Measurements from ENCODE around the gene ID3. TPM values are rescaled to one million over a fixed set of nuclear protein-coding genes. Genes with fewer than 3 reads are reported as not detected.

Gene ID3
- total and polyA plus RNA-seq, 10 donors, result 49.5 to 122 (median 71.6) TPM

DNA sequence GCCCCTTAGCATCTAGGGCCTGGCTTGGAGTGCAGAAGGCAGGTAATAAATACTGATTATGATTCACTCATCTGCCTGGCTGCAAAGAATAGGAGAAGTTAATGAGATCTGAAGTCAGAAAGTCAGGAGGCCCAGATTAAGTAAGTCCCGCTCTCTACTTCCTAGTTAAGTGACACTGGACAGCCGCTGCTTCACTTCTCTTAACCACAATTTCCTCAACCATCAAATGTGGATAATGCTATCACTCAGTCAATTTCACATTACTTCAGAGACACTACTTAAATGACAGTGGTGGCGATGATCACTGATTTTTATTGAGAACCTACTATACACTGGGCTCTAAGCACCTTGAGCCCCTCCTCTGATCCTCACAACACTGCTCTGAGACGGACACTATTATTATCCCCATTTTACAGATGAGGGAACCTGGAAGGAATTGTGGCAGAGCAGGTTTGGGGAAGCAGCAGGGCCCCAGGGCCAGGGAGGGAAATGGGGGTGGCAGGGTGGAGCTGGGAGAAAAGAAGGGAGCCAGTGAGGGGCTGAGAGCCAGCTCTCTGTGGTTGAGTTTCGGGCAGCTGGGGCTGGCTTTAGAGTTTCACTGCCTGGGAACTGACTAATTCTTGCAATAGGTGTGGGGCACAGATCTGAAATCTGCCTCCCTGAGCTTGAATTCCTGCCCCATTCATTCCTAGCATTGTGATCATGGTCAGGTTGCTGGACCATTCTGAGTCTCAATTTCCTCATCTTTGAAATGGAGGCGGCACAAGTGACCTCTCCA lies 25.9 kb downstream of the ID3 start:
- no peak for DNase-seq
- intact Hi-C loops (cut with DNase I; ENCODE audit: low total_unique reads), result no loop called here
- TF ChIP-seq, protein P1, sequence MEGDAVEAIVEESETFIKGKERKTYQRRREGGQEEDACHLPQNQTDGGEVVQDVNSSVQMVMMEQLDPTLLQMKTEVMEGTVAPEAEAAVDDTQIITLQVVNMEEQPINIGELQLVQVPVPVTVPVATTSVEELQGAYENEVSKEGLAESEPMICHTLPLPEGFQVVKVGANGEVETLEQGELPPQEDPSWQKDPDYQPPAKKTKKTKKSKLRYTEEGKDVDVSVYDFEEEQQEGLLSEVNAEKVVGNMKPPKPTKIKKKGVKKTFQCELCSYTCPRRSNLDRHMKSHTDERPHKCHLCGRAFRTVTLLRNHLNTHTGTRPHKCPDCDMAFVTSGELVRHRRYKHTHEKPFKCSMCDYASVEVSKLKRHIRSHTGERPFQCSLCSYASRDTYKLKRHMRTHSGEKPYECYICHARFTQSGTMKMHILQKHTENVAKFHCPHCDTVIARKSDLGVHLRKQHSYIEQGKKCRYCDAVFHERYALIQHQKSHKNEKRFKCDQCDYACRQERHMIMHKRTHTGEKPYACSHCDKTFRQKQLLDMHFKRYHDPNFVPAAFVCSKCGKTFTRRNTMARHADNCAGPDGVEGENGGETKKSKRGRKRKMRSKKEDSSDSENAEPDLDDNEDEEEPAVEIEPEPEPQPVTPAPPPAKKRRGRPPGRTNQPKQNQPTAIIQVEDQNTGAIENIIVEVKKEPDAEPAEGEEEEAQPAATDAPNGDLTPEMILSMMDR (IDR thresholded peaks at IDR 0.05 in 8 of 11, conservative IDR thresholded peaks at IDR 0.05 in 3 of 11), result no peak
- WGBS, 5 donors, result 45 to 63% (median 52%) methylated on average over 6 of the region's 6 CpGs
- peaks cover 0 to 26% (median 0%) of the 10 kb centered on the region in 7 donors for H3K27me3 ChIP-seq (replicated peaks in 1 of 7)
- peaks cover 18 to 81% (median 56%) of the 10 kb centered on the region in 6 donors for H3K4me1 ChIP-seq
- H3K36me3 ChIP-seq, result no peaks in the 10 kb centered on the region
- H3K27ac ChIP-seq, result peak overlapping the region; percentile 14 to 88 (median 80)
- no peaks in the 10 kb centered on the region for H3K9me3 ChIP-seq
- peak overlapping the region in 1 of 8 donors; percentile 31 for H3K4me3 ChIP-seq

DNA sequence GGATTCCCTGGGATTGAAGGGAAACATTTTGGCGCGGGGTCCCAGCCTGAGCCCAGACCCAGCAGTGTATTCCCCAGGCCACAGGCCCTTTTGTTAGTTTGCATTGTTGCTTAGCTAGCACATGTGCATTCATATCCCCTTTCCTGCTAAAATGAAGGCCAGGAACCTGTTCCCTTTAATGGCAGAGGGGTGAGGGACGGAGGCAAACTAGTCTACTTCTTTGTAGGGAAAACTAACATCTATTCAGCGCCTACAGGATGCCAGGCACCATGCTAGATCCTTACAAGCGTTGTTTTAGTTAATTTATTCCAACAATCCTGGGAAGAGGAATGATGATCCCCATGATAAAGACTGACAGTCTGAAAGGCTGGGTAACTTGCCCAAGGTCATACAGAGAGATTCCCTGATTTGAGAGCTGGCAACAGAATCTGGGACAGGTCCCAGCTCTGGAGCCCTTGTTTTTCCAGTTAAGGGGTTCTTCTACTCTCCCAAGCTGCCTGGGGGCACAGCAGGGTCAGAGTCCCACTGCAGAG lies 27.7 kb downstream of the ID3 start:
- no peaks in the 10 kb centered on the region for H3K9me3 ChIP-seq
- 39 to 51% (median 48%) methylated on average over 5 of the region's 5 CpGs for WGBS, 5 donors
- DNase-seq, result no peak
- H3K27ac ChIP-seq, result peak overlapping the region in 6 of 8 donors; percentile 65 to 88 (median 86)
- peaks cover 31 to 88% (median 74%) of the 10 kb centered on the region in 6 donors for H3K4me1 ChIP-seq
- intact Hi-C loops (cut with DNase I; ENCODE audit: low total_unique reads), result no loop called here
- TF ChIP-seq, protein P1 (IDR thresholded peaks at IDR 0.05 in 8 of 11, conservative IDR thresholded peaks at IDR 0.05 in 3 of 11), result no peak
- TF ChIP-seq POLR2AphosphoS5 (IDR thresholded peaks at IDR 0.05), result no peak
- TF ChIP-seq POLR2A (IDR thresholded peaks at IDR 0.05), result no peak
- peak overlapping the region in 5 of 8 donors; percentile 55 to 84 (median 69) for H3K4me3 ChIP-seq
- peaks cover 0 to 31% (median 0%) of the 10 kb centered on the region in 7 donors for H3K27me3 ChIP-seq (replicated peaks in 1 of 7)
- no peaks in the 10 kb centered on the region for H3K36me3 ChIP-seq

DNA sequence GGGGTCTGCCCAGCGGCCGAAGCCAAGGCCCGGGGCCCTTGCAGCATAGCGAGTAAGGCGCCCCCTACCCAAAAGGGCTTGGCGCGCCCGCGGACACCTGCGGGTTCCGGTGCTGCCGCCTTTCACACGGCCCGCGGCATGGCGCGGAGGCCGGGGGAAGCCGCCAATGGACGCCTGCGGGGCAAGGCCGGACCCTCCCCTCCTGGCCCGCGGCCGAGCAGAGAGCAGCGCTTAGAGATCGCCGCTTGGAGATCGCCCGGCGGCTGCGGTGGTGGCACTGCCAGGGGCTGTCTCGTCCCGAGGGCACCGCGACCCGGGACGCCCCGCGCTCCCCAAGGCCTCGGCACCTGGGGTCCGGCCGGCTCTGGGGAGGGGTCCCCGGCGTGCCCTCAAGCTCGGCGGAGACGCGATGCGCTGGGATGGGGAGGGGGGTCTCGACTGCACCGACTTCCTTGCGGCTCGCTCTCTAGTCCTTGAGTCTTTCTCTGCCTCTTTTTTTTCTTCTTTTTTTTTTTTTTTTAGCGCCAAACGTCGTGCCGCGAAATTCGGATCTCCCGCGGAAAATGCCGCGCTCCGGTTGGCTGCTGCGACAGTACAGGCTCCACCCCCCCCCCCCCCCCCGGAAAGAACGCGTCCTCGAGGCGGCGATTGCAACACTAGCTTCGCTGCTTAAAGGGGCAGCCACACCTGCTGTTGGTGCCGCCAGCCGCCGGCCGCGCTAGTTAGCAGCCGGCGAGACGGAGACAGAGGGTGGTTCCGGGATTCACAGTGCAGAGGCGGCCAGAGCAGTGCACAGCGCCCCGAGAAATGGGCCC lies 28.3 kb downstream of the ID3 start, which contains the start of gene E2F2:
Gene E2F2, minus strand, starts transcription at position 487 of the 815 bp plus-strand sequence. Its CDS starts 440 bp downstream, at position 47.
- H3K36me3 ChIP-seq, result no peaks in the 10 kb centered on the region
- H3K4me3 ChIP-seq, result peak within 1 kb of the TSS; percentile 31 to 84 (median 60)
- H3K27me3 ChIP-seq (replicated peaks in 1 of 7), result peaks cover 0 to 31% (median 0%) of the 10 kb centered on the region in 7 donors
- H3K9me3 ChIP-seq, result no peaks in the 10 kb centered on the region
- intact Hi-C loops (cut with DNase I; ENCODE audit: low total_unique reads), result no loop called here
- WGBS, 5 donors, result 0 to 1% (median 1%) methylated on average over 59 to 85 of the region's 85 CpGs
- TF ChIP-seq POLR2AphosphoS5 (IDR thresholded peaks at IDR 0.05) (peak; percentile 74 to 88 (median 83)), POLR2A (IDR thresholded peaks at IDR 0.05) (no peak)
- TF ChIP-seq, protein P1 (IDR thresholded peaks at IDR 0.05 in 8 of 11, conservative IDR thresholded peaks at IDR 0.05 in 3 of 11), result peak in 1 of 11 experiments; percentile 19
- H3K27ac ChIP-seq, result peak within 1 kb of the TSS in 6 of 8 donors; percentile 75 to 92 (median 86)
- H3K4me1 ChIP-seq, result peaks cover 31 to 93% (median 81%) of the 10 kb centered on the region in 6 donors
- DNase-seq, result peak; percentile 95
